Retinal pigment epithelial cell (primary cell): Measurements from ENCODE around the gene RSBN1.

Experiments used
- DNase-seq: peaks from one replicate; pipeline ENCODE4 v3.0.0-alpha.2; 2010; ENCODE audit warnings: low read depth
- H3K4me3 ChIP-seq: 2 replicates; pipeline ENCODE4 v1.5.1; 2011; ENCODE audit warnings: mild to moderate bottlenecking, low read length, control low read depth, moderate library complexity
- TF ChIP-seq, protein P1 (sequence below): conservative IDR thresholded peaks from 2 replicates; pipeline ENCODE4 v1.5.1; 2011; ENCODE audit warnings: low read depth, low read length, control low read depth, inconsistent platforms

RSBN1 gene

GRCh38 chr1:113836534-113836933 is 24.3 kb upstream of the RSBN1 start:
- no peak overlapping the region for H3K4me3 ChIP-seq
- DNase-seq: no peak
- TF ChIP-seq, protein P1, sequence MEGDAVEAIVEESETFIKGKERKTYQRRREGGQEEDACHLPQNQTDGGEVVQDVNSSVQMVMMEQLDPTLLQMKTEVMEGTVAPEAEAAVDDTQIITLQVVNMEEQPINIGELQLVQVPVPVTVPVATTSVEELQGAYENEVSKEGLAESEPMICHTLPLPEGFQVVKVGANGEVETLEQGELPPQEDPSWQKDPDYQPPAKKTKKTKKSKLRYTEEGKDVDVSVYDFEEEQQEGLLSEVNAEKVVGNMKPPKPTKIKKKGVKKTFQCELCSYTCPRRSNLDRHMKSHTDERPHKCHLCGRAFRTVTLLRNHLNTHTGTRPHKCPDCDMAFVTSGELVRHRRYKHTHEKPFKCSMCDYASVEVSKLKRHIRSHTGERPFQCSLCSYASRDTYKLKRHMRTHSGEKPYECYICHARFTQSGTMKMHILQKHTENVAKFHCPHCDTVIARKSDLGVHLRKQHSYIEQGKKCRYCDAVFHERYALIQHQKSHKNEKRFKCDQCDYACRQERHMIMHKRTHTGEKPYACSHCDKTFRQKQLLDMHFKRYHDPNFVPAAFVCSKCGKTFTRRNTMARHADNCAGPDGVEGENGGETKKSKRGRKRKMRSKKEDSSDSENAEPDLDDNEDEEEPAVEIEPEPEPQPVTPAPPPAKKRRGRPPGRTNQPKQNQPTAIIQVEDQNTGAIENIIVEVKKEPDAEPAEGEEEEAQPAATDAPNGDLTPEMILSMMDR: no peak

DNA sequence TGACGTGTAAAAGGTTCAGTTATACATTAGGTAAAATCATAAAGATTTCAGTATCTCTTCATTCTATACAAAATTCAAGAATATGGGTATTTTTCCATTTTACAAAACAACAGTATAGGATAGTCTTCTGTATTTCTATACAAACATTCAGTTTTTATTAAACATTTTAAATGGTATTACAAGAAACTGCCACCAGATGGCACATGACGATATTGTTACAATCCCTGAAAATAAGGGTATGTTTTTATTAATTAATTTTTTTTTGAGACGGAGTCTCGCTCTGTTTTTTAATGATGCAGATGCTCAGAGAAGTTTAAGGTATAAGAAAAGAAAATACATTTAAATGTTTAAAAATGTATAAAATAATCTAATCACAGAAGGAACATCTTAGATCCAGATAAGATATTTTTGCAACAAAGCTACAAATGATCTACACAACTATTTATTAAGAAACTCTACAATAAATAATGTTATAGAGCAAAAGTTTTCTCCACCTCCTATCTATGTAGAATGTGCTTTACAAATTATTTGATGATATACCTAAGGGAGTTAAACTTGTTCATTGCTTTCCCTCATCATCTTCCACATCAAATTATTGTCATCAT is 23.5 kb upstream of the RSBN1 start:
- no peak for DNase-seq
- no peak overlapping the region for H3K4me3 ChIP-seq
- TF ChIP-seq, protein P1: peak; percentile 43

- no peak overlapping the region for H3K4me3 ChIP-seq
- TF ChIP-seq, protein P1: no peak
- DNase-seq: no peak
Measured at GRCh38 chr1:113834716-113835115, 22.4 kb upstream of the RSBN1 start.

GRCh38 chr1:113830039-113830438 is 17.8 kb upstream of the RSBN1 start:
- TF ChIP-seq, protein P1: no peak
- H3K4me3 ChIP-seq: no peak overlapping the region
- no peak for DNase-seq

DNA sequence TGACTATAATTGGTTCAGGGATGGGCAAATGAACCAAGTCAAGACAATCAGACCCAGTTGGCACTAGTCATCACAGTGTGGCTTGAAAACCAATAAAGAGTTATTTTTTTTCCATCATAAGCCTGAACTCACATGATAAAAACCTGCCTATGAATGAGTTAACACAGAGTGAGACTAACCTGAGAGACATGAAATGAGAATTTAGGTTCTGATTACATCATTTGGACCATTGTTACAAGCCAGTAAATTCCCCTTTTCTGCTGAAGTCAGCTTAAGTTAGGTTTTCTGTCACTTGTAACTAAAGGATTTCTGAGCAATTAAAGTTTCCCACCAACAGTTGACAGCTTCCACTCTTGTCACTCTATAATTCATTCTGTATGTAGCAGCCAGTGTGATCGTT is 9.6 kb upstream of the RSBN1 start:
- no peak overlapping the region for H3K4me3 ChIP-seq
- no peak for DNase-seq
- TF ChIP-seq, protein P1: no peak

GRCh38 chr1:113818578-113818977 is 6.3 kb upstream of the RSBN1 start:
- H3K4me3 ChIP-seq: no peak overlapping the region
- no peak for DNase-seq
- TF ChIP-seq, protein P1: no peak

GRCh38 chr1:113813218-113813617 is 942 bp upstream of the RSBN1 start:
- H3K4me3 ChIP-seq: no peak overlapping the region

More at GRCh38 chr1:113813218-113813617, 942 bp upstream of the RSBN1 start:
- DNase-seq: no peak
- TF ChIP-seq, protein P1: no peak
